Neural progenitor cell (in vitro differentiated cells): ENCODE results near the gene S1PR5.

Experiments
- CTCF ChIP-seq: fragments of 200-600 bp; sonication (generic); IDR thresholded peaks from 2 replicates; pipeline ENCODE4 v1.5.1; 2017; ENCODE audit warnings: antibody characterized with exemption, mild to moderate bottlenecking
- EZH2 ChIP-seq: fragments of 200-600 bp; sonication (generic); IDR thresholded peaks from 2 replicates; pipeline ENCODE4 v1.6.1; 2017; ENCODE audit warnings: antibody characterized with exemption, mild to moderate bottlenecking, moderate library complexity

GRCh38 chr19:10566408-10566657, 49.1 kb upstream of the S1PR5 start:
- TF ChIP-seq CTCF (no peak), EZH2 (no peak)
